ENCODE data around the gene CHD6. TPM values are rescaled to one million over a fixed set of nuclear protein-coding genes. Genes with fewer than 3 reads are reported as not detected.

CHD6 gene
- total RNA-seq, 6 experiments from 2014 or later = 9.3 to 24.1 (median 16.6) TPM

- H3K4me1 ChIP-seq = no peaks in the 10 kb centered on the region
- no peak overlapping the region for H3K4me3 ChIP-seq
- 57% methylated on average over 3 of the region's 5 CpGs for WGBS (ENCODE audit: insufficient coverage, low coverage, low lambda C conversion rate, missing lambda C conversion rate)
- TF ChIP-seq, protein P1, sequence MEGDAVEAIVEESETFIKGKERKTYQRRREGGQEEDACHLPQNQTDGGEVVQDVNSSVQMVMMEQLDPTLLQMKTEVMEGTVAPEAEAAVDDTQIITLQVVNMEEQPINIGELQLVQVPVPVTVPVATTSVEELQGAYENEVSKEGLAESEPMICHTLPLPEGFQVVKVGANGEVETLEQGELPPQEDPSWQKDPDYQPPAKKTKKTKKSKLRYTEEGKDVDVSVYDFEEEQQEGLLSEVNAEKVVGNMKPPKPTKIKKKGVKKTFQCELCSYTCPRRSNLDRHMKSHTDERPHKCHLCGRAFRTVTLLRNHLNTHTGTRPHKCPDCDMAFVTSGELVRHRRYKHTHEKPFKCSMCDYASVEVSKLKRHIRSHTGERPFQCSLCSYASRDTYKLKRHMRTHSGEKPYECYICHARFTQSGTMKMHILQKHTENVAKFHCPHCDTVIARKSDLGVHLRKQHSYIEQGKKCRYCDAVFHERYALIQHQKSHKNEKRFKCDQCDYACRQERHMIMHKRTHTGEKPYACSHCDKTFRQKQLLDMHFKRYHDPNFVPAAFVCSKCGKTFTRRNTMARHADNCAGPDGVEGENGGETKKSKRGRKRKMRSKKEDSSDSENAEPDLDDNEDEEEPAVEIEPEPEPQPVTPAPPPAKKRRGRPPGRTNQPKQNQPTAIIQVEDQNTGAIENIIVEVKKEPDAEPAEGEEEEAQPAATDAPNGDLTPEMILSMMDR (IDR thresholded peaks at IDR 0.05) = no peak
- no peak for TF ChIP-seq POLR2A (IDR thresholded peaks at IDR 0.05)
- ATAC-seq = peak in 1 of 4 donors; percentile 9
- H3K27me3 ChIP-seq = no peaks in the 10 kb centered on the region
- no peaks in the 10 kb centered on the region for H3K9me3 ChIP-seq
- DNase-seq = no peak
- intact Hi-C loops (cut with DNase I) = loop anchor here in 1 of 2 donors (5.0 kb wide), 1 partner anchor 46 kb away; no protein-coding TSS in a partner anchor
- peaks cover 0 to 61% (median 17%) of the 10 kb centered on the region in 4 donors for H3K36me3 ChIP-seq
- no peak overlapping the region for H3K27ac ChIP-seq
Measured at GRCh38 chr20:41408156-41408794, 209.9 kb downstream of the CHD6 start.

DNA sequence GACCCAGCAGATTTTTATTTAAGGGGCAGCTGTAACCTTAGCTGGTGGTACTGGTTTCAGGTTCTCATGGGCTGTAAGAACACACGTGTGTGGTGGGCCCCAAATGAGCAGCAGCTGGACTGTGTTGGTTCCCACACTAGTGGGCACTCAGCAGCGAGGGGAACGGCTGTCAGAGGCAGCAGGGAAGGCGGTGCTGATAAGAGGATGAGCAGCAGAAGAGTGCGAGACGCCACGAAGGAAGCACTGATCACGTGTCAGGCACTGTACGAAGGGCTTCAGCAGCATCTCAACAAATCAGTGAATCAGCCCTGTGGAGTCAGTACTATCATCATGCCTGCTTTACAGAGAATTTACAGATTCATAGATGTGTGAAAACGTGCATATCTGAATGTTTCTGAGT lies 210.6 kb downstream of the CHD6 start:
- 76% methylated on average over 9 of the region's 10 CpGs for WGBS (ENCODE audit: insufficient coverage, low coverage, low lambda C conversion rate, missing lambda C conversion rate)
- Histone ChIP-seq H3K4me1 (no peaks in the 10 kb centered on the region), H3K36me3 (peaks cover 0 to 54% (median 14%) of the 10 kb centered on the region in 4 donors), H3K27me3 (no peaks in the 10 kb centered on the region), H3K9me3 (no peaks in the 10 kb centered on the region), H3K4me3 (no peak overlapping the region), H3K27ac (no peak overlapping the region)
- ATAC-seq = peak in 1 of 4 donors; percentile 13
- intact Hi-C loops (cut with DNase I) = loop anchor here in 1 of 2 donors (5.0 kb wide), 1 partner anchor 45 kb away; no protein-coding TSS in a partner anchor
- DNase-seq = no peak
- TF ChIP-seq, protein P1 (IDR thresholded peaks at IDR 0.05) = no peak

- TF ChIP-seq POLR2A (IDR thresholded peaks at IDR 0.05) = no peak
- TF ChIP-seq, protein P1 (IDR thresholded peaks at IDR 0.05) = no peak
- DNase-seq (no peak), ATAC-seq (no peak)
- H3K36me3 ChIP-seq = peaks cover 0 to 48% (median 14%) of the 10 kb centered on the region in 4 donors
- H3K27ac ChIP-seq = no peak overlapping the region
- H3K27me3 ChIP-seq = no peaks in the 10 kb centered on the region
- WGBS (ENCODE audit: insufficient coverage, low coverage, low lambda C conversion rate, missing lambda C conversion rate) = 89% methylated on average over 3 of the region's 7 CpGs
- no peaks in the 10 kb centered on the region for H3K9me3 ChIP-seq
- no peak overlapping the region for H3K4me3 ChIP-seq
- intact Hi-C loops (cut with DNase I) = loop anchor here in 1 of 2 donors (5.0 kb wide), 1 partner anchor 45 kb away; no protein-coding TSS in a partner anchor
- H3K4me1 ChIP-seq = no peaks in the 10 kb centered on the region
Measured at GRCh38 chr20:41406896-41407444, 211.2 kb downstream of the CHD6 start.

DNA sequence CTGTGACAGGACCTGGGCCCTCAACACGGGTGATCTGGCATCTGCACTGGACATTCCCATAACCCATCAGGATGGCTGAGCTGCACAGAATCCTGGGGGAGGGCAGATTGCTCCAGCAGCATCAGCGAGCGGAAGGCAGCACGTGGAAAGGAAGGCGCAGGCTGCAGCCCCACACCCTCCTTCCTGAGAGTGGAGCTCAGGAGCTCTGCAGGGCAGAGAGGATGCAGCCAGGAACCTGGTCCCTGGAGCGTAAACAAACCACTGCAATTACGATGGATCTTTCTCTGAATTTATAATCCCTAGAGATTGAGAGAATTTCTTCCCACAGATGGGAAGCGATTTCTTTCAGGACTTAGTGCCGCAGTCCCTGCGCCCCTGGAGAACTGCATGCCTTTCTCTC lies 211.8 kb downstream of the CHD6 start:
- WGBS (ENCODE audit: insufficient coverage, low coverage, low lambda C conversion rate, missing lambda C conversion rate) = 82% methylated on average over 6 of the region's 10 CpGs
- Histone ChIP-seq H3K27ac (no peak overlapping the region), H3K27me3 (no peaks in the 10 kb centered on the region), H3K4me3 (no peak overlapping the region), H3K36me3 (peaks cover 0 to 43% (median 14%) of the 10 kb centered on the region in 4 donors), H3K4me1 (no peaks in the 10 kb centered on the region), H3K9me3 (no peaks in the 10 kb centered on the region)
- no peak for TF ChIP-seq POLR2A (IDR thresholded peaks at IDR 0.05)
- TF ChIP-seq, protein P1 (IDR thresholded peaks at IDR 0.05) = no peak
- intact Hi-C loops (cut with DNase I) = loop anchor here in 1 of 2 donors (5.0 kb wide), 1 partner anchor 44 kb away; no protein-coding TSS in a partner anchor
- ATAC-seq = peak; percentile 47 to 69 (median 58)
- DNase-seq = no peak

All from right lobe of liver (tissue), 6 donors.